Tongue (tissue), 2 donors: ENCODE results near the gene HTR1B. TPM values are rescaled to one million over a fixed set of nuclear protein-coding genes. Genes with fewer than 3 reads are reported as not detected.

Source experiments
- DNase-seq: peaks from one replicate; pipeline ENCODE4 v3.0.0-alpha.2; 2015
- total RNA-seq: library from RNA; depleted of rRNA; stranded (reverse); fragments of >200 nt; gene quantifications from one replicate; pipeline ENCODE4 v1.2.3, GENCODE V29; 2014

HTR1B gene
- total RNA-seq = not detected

DNA sequence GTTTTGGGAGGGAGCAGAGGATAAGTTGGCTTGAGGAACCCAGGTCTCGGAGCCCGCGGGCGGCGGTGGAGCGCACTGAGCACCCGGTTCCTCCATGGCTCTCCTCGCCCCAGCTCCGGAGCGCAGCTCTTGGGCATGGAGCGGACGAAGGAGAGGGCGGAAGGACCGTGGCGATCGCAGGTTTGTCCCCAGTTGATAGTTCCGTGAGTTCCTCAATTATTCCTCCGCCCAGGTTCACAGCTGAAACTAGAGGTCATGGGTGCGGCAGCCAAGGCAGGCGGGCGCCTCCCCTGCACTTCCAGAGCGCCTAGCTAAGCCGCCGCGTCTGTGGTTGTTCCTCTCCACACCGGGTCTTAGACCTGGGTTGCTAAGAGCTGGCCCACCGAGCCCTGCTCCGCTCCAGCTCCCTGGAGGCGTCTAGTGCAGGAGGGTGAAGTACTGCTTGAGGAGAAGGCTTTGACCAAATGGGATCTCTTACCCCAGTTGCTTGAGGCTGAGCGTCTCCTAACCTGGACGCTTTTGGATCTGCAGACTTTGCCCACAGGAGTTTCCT, at the start of gene HTR1B:
TSS of gene HTR1B (minus strand) at position 184 of the 553 bp plus-strand sequence. CDS start at position 96, 88 bp downstream.
- peak; percentile 10 for DNase-seq

GRCh38 chr6:77512554-77512953, 49.3 kb upstream of the HTR1B start:
- no peak for DNase-seq

DNA sequence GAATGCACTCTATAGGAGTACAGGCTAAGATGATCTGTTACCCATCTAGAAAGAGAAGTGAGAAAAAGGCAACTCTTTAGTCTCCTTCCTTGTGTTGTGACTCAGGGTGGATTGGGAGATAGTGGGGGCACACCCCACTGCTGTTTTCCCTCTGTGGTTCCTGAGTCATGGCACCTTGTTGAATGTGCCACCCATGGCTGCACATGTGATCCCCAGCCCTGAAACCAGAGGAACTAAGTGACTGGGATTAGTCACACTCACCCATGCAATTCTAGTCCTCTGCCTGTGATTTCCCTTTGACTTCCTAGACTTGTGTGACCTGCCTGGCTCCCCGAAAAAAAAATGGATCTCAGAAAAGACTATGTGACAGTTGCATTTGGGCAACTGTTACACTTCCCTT, 48.6 kb upstream of the HTR1B start:
- DNase-seq = no peak

GRCh38 chr6:77502981-77503380, 39.7 kb upstream of the HTR1B start:
- peak; percentile 11 for DNase-seq

DNA sequence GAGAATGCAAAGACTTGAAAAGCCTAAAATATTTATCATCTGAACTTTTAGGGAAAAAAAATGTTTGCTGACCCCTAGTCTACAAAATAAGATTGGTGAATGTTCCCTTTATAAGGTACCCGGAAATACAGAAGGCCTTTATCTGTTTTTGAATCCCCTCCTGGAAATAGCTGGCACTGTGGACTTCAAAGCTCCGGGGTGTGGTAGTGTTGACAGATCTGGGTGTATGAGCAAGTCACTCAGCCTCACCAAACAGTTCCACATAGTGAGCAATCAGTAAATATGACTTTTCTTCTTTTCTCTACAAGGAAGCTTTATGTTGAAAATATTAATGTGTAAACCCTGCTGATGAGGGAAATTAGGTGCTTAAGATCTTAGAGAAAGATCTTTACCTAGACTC, 29.2 kb upstream of the HTR1B start:
- no peak for DNase-seq

DNA sequence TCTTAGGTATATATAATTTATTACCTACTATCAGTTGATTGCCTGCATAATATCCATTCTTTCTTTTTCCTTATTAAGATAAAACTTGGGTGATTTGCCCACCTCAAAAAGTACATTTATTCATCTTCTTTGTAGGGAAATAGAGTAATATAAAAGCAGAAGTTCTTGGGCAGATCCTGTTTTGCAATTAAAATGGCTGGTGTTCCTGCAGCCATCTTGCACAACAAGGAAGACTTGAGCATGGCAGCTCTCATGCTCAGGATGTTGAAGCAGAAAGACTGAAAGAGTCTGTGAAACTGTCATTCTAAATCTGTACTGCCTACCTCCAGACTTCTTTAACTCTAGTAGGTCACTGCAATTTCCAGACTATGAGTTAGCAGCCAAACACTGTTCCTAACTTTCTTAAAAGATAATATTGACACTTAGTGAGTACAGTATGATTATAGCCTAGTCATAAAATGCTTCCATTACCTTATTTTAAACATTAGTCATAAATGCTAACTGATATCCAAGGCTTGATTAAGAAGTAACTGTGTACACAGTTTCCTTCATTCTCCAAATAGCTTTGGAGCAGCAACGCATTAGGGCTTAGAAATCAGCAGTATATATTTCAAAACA, 24.6 kb upstream of the HTR1B start:
- DNase-seq = no peak

GRCh38 chr6:77482981-77483380, 19.7 kb upstream of the HTR1B start:
- no peak for DNase-seq

- DNase-seq = no peak
These were observed 11.7 kb upstream of the HTR1B start for GRCh38 chr6:77474973-77475372.

GRCh38 chr6:77474286-77474956, 11.1 kb upstream of the HTR1B start:
- DNase-seq = no peak

- DNase-seq = no peak
These were observed 7.7 kb upstream of the HTR1B start for GRCh38 chr6:77470983-77471382.

- no peak for DNase-seq
These were observed 5.6 kb upstream of the HTR1B start for GRCh38 chr6:77468939-77469338.

- peak; percentile 31 for DNase-seq
These were observed 3.5 kb upstream of the HTR1B start for GRCh38 chr6:77466451-77467437.

- DNase-seq = peak; percentile 78
These were observed 2.8 kb upstream of the HTR1B start for GRCh38 chr6:77466055-77466450.

GRCh38 chr6:77464495-77464867, 1.2 kb upstream of the HTR1B start:
- no peak for DNase-seq

DNA sequence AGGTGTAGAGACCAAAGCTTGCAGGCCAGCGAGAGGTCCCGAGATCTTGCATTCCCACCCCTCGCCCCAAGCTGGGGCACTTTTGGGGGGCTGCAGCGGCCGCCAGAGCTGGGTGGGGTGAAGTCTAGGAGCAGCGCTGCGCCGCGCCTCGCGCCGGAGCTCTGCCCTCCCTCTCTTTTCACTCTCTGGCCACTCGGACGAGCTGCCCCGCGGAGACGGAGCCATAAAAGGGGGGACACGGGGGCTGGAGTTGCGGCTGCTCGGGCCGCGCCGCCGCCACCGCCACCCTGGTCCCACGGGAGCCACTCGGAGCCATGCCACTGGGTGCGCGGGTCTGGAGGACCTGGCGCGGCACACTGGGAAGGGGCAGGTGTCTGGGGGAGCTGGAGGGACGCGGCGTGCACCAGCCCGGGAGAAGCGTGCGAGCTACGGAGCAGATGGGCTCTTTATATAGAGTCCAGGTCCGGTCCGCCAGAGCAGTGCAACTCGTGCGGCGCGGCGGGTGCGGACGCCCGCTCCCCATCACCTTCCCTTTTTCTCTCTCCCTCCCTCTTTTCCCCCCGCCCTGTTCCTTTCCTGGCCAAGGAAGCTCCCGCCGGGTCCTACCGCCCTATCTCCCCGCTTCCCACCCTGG, 687 bp upstream of the HTR1B start:
- DNase-seq = peak; percentile 17

GRCh38 chr6:77462359-77463307, 658 bp downstream of the HTR1B start:
- no peak for DNase-seq

DNA sequence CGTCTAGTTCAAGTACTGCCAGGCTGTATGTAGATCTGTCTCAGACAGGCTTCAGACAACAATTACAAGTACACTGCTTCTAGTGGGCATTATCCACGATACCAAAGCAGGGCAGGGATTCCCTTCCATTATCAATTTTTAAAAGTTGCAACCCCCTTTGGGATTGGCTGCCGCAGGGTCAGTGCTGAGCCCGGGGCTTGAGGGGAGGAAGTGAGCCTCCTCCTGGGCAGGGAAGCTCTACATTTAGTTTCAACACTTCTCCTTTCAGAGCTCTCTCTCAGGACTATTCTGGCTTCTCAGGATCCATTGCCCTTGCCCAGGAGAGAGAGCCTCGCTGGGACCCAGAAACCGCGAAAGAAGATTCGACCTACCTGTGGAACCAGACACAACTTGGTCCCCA, 1.5 kb downstream of the HTR1B start:
- DNase-seq = no peak

- no peak for DNase-seq
These were observed 4.9 kb downstream of the HTR1B start for GRCh38 chr6:77458421-77458820.

GRCh38 chr6:77457720-77458349, 5.5 kb downstream of the HTR1B start:
- DNase-seq = peak; percentile 88

- DNase-seq = peak; percentile 27
These were observed 6.6 kb downstream of the HTR1B start for GRCh38 chr6:77456531-77457248.
